ENCODE measurements around the gene STRIP2. TPM values are rescaled to one million over a fixed set of nuclear protein-coding genes. Genes with fewer than 3 reads are reported as not detected.

The STRIP2 gene
- total RNA-seq, 1 donor from 2014 or later, result 0.87 TPM

- DNase-seq (ENCODE audit: low spot score), result no peak
- Mint-ChIP-seq H3K27ac (ENCODE audit: unreplicated experiment) (no peak overlapping the region), H3K36me3 (ENCODE audit: low read depth) (no peaks in the 10 kb centered on the region), H3K4me1 (ENCODE audit: low read depth) (peaks cover 5% of the 10 kb centered on the region), H3K9me3 (ENCODE audit: low read depth) (no peaks in the 10 kb centered on the region), H3K27me3 (ENCODE audit: low read depth) (no peaks in the 10 kb centered on the region), H3K4me3 (ENCODE audit: unreplicated experiment) (no peak overlapping the region)
- TF ChIP-seq, protein P1, sequence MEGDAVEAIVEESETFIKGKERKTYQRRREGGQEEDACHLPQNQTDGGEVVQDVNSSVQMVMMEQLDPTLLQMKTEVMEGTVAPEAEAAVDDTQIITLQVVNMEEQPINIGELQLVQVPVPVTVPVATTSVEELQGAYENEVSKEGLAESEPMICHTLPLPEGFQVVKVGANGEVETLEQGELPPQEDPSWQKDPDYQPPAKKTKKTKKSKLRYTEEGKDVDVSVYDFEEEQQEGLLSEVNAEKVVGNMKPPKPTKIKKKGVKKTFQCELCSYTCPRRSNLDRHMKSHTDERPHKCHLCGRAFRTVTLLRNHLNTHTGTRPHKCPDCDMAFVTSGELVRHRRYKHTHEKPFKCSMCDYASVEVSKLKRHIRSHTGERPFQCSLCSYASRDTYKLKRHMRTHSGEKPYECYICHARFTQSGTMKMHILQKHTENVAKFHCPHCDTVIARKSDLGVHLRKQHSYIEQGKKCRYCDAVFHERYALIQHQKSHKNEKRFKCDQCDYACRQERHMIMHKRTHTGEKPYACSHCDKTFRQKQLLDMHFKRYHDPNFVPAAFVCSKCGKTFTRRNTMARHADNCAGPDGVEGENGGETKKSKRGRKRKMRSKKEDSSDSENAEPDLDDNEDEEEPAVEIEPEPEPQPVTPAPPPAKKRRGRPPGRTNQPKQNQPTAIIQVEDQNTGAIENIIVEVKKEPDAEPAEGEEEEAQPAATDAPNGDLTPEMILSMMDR (IDR thresholded peaks at IDR 0.05), result no peak
These were observed 45.7 kb upstream of the STRIP2 start for GRCh38 chr7:129388333-129389098.

GRCh38 chr7:129389829-129390228 lies 44.4 kb upstream of the STRIP2 start:
- Mint-ChIP-seq H3K4me1 (ENCODE audit: low read depth) (peaks cover 5% of the 10 kb centered on the region), H3K36me3 (ENCODE audit: low read depth) (no peaks in the 10 kb centered on the region), H3K9me3 (ENCODE audit: low read depth) (no peaks in the 10 kb centered on the region), H3K27me3 (ENCODE audit: low read depth) (no peaks in the 10 kb centered on the region), H3K27ac (ENCODE audit: unreplicated experiment) (no peak overlapping the region), H3K4me3 (ENCODE audit: unreplicated experiment) (no peak overlapping the region)
- DNase-seq (ENCODE audit: low spot score), result no peak
- TF ChIP-seq, protein P1 (IDR thresholded peaks at IDR 0.05), result no peak

DNA sequence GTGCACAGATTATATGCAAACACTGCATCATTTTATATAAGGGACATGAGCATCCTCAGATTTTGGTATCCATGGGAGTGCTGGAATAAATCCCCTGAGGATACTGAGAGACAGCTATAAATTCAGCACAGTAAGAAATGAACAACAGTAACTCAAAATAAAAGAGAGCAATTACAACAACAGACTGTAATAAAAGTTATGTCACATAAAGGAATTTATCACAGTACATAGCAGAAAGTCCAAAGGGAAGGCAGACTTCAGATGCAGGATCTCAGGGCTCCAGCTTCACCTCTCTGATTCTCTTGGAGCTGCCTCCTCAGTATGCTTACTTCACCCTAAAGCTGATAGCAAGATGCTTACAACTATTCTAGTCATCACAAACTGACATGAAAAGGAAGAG lies 43.9 kb upstream of the STRIP2 start:
- Mint-ChIP-seq H3K4me1 (ENCODE audit: low read depth) (peaks cover 2% of the 10 kb centered on the region), H3K4me3 (ENCODE audit: unreplicated experiment) (no peak overlapping the region), H3K27ac (ENCODE audit: unreplicated experiment) (no peak overlapping the region), H3K27me3 (ENCODE audit: low read depth) (no peaks in the 10 kb centered on the region), H3K9me3 (ENCODE audit: low read depth) (no peaks in the 10 kb centered on the region), H3K36me3 (ENCODE audit: low read depth) (no peaks in the 10 kb centered on the region)
- TF ChIP-seq, protein P1 (IDR thresholded peaks at IDR 0.05), result no peak
- no peak for DNase-seq (ENCODE audit: low spot score)

DNA sequence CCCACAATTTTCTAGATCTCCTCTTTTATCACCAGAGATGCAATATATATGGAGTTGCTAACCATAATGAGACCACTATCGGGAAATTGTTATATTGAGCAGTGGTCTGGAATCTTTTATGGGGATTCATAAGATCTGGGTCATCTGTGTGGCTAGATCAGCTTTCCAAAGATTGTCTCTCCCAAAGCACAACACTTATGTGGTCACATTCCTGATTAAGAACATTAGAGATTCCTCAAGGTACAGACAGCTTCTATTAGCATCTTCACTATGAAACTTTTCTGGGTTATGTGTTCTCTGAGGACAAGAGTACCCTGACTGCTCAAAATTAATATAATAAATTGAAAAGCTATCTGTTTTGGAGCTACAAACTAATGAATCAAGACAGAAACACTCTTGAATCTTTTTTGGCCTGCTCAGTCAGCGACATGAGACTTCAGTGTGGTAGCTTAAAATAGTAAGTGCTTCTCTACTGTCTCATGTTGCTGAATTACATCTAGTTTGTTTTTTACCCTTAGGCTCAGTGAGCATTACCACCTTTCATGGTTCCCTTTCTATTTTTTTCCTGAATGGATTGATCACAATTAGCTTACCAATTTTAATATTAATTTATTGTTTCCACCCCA lies 42.6 kb upstream of the STRIP2 start:
- Mint-ChIP-seq H3K27ac (ENCODE audit: unreplicated experiment) (no peak overlapping the region), H3K27me3 (ENCODE audit: low read depth) (no peaks in the 10 kb centered on the region), H3K4me1 (ENCODE audit: low read depth) (no peaks in the 10 kb centered on the region), H3K9me3 (ENCODE audit: low read depth) (no peaks in the 10 kb centered on the region), H3K4me3 (ENCODE audit: unreplicated experiment) (no peak overlapping the region), H3K36me3 (ENCODE audit: low read depth) (peaks cover 1% of the 10 kb centered on the region)
- TF ChIP-seq, protein P1 (IDR thresholded peaks at IDR 0.05), result no peak
- DNase-seq (ENCODE audit: low spot score), result no peak

DNA sequence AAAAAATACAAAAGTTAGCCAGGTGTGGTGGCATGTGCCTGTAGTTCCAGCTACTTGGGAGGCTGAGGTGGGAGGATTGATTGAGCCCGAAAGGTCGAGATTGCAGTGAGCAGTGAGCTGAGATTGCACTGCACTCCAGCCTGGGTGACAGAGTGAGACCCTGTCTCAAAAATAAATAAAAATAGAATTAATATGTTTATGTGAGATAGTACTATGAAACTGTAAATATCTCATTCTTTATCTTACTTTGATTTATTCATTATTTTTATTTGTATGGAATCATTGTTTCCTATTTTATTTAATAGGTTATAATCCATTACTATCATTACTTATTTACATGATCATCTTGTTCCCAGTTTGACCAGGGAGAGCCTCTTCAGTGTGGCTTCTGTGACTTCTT lies 41.0 kb upstream of the STRIP2 start:
- no peak overlapping the region for H3K4me3 Mint-ChIP-seq (ENCODE audit: unreplicated experiment)

More for the DNA sequence above, 41.0 kb upstream of the STRIP2 start:
- TF ChIP-seq, protein P1 (IDR thresholded peaks at IDR 0.05), result no peak
- Mint-ChIP-seq H3K27me3 (ENCODE audit: low read depth) (no peaks in the 10 kb centered on the region), H3K9me3 (ENCODE audit: low read depth) (no peaks in the 10 kb centered on the region), H3K36me3 (ENCODE audit: low read depth) (peaks cover 1% of the 10 kb centered on the region), H3K27ac (ENCODE audit: unreplicated experiment) (no peak overlapping the region), H3K4me1 (ENCODE audit: low read depth) (no peaks in the 10 kb centered on the region)
- no peak for DNase-seq (ENCODE audit: low spot score)

All from chondrocyte (in vitro differentiated cells).